HUDEP-2 (cell line): ENCODE results near the gene NBPF3.

Source experiments
- DNase-seq, 76 experiments: peaks; one replicate each; lab custom pipeline; 2025; ENCODE audit not compliant: unreplicated experiment in 76 of 76; lab: John Stamatoyannopoulos, UW

The NBPF3 gene

DNA sequence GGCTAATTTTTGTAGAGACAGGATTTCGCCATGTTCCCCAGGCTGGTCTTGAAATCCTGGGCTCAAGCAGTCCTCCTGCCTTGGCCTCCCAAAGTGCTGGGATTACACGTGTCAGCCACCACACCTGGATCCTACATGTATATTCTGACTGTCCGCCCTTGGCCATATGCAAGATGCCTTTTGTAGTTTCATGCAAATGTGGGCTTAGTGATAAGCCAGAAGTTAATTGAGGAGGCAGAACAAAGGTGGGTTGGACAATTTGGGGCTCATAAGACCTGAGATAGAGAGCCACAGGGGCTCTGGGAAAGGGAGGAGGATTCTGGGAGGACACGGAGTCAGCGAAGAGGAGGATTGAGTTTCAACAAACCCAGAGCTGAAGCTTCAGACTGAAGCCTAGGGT, 94.2 kb downstream of the NBPF3 start:
- DNase-seq: no peak
